H9 (cell line): Measurements from ENCODE around the gene FHIP1B. TPM values are rescaled to one million over a fixed set of nuclear protein-coding genes. Genes with fewer than 3 reads are reported as not detected.

ENCODE experiments used
- DNase-seq: peaks from one replicate; pipeline ENCODE4 v3.0.0-alpha.2; 2017
- H2AFZ ChIP-seq: one replicate; pipeline ENCODE4 v1.6.1; 2013; ENCODE audit warnings: mild to moderate bottlenecking, low read length, control low read depth, moderate library complexity
- H2AK5ac ChIP-seq: 2 replicates; pipeline ENCODE4 v1.6.1; 2013; ENCODE audit warnings: low read length, control low read depth, mixed read lengths; ENCODE audit not compliant: insufficient read length
- H2BK120ac ChIP-seq: one replicate; pipeline ENCODE4 v1.6.1; 2013; ENCODE audit warnings: low read depth, mild to moderate bottlenecking, low read length, control low read depth, inconsistent platforms; ENCODE audit not compliant: poor library complexity, severe bottlenecking
- H2BK12ac ChIP-seq: 2 replicates; pipeline ENCODE4 v1.6.1; 2013; ENCODE audit warnings: low read length, control low read depth, mixed read lengths, low read depth; ENCODE audit not compliant: insufficient read length
- H2BK15ac ChIP-seq: 2 replicates; pipeline ENCODE4 v1.6.1; 2013; ENCODE audit warnings: low read depth, low read length, control low read depth
- H2BK20ac ChIP-seq: one replicate; pipeline ENCODE4 v1.6.1; 2013; ENCODE audit warnings: low read depth, mild to moderate bottlenecking, low read length, control low read depth, inconsistent platforms; ENCODE audit not compliant: poor library complexity, severe bottlenecking
- H2BK5ac ChIP-seq: 2 replicates; pipeline ENCODE4 v1.6.1; 2013; ENCODE audit warnings: low read length, control low read depth, mixed read lengths; ENCODE audit not compliant: insufficient read length
- H3K14ac ChIP-seq: 2 replicates; pipeline ENCODE4 v1.6.1; 2013; ENCODE audit warnings: low read length, control low read depth; ENCODE audit not compliant: insufficient read depth
- H3K18ac ChIP-seq: 2 replicates; pipeline ENCODE4 v1.6.1; 2013; ENCODE audit warnings: low read depth, mild to moderate bottlenecking, mixed read lengths, low read length, control low read depth; ENCODE audit not compliant: insufficient read length
- H3K23ac ChIP-seq: 2 replicates; pipeline ENCODE4 v1.6.1; 2013; ENCODE audit warnings: low read length, control low read depth, mixed read lengths, low read depth; ENCODE audit not compliant: insufficient read length
- H3K23me2 ChIP-seq: 2 replicates; pipeline ENCODE4 v1.6.1; 2013; ENCODE audit warnings: low read depth, mild to moderate bottlenecking, mixed read lengths, low read length, control low read depth; ENCODE audit not compliant: insufficient read length, poor library complexity, severe bottlenecking
- H3K27ac ChIP-seq: 2 replicates; pipeline ENCODE4 v1.5.1; 2013; ENCODE audit warnings: low read length, control low read depth, mixed read lengths, low read depth; ENCODE audit not compliant: insufficient read length
- H3K27me3 ChIP-seq: 2 replicates; pipeline ENCODE4 v1.6.1; 2013; ENCODE audit warnings: low read length, control low read depth, inconsistent platforms; ENCODE audit not compliant: insufficient read depth
- H3K4ac ChIP-seq: 2 replicates; pipeline ENCODE4 v1.6.1; 2013; ENCODE audit warnings: low read depth, mild to moderate bottlenecking, control low read depth, inconsistent platforms, low read length, moderate library complexity
- H3K4me1 ChIP-seq: 2 replicates; pipeline ENCODE4 v1.6.1; 2013; ENCODE audit warnings: low read length, control low read depth, inconsistent platforms; ENCODE audit not compliant: insufficient read depth
- H3K4me2 ChIP-seq: 2 replicates; pipeline ENCODE4 v1.6.1; 2013; ENCODE audit warnings: low read length, control low read depth, mixed read lengths; ENCODE audit not compliant: insufficient read length, insufficient read depth
- H3K56ac ChIP-seq: 2 replicates; pipeline ENCODE4 v1.6.1; 2013; ENCODE audit warnings: low read depth, mild to moderate bottlenecking, mixed read lengths, low read length, control low read depth; ENCODE audit not compliant: insufficient read length
- H3K79me1 ChIP-seq: 2 replicates; pipeline ENCODE4 v1.6.1; 2013; ENCODE audit warnings: low read depth, mild to moderate bottlenecking, moderate library complexity, low read length, control low read depth, inconsistent platforms; ENCODE audit not compliant: insufficient read depth, poor library complexity, severe bottlenecking
- H3K79me2 ChIP-seq: 2 replicates; pipeline ENCODE4 v1.6.1; 2013; ENCODE audit warnings: low read length, control low read depth, inconsistent platforms; ENCODE audit not compliant: insufficient read depth
- H3K9ac ChIP-seq: 2 replicates; pipeline ENCODE4 v1.6.1; 2013; ENCODE audit warnings: low read length, control low read depth, mixed read lengths; ENCODE audit not compliant: insufficient read length; ENCODE audit errors: extremely low read depth
- H3K9me3 ChIP-seq: one replicate; pipeline ENCODE4 v1.6.1; 2013; ENCODE audit warnings: low read depth, low read length, inconsistent platforms; ENCODE audit not compliant: control insufficient read depth
- H3T11ph ChIP-seq: one replicate; pipeline ENCODE4 v1.6.1; 2013; ENCODE audit warnings: mild to moderate bottlenecking, low read length, control low read depth, inconsistent platforms
- H4K20me1 ChIP-seq: one replicate; pipeline ENCODE4 v1.6.1; 2013; ENCODE audit not compliant: control insufficient read depth, insufficient read length, insufficient read depth
- H4K5ac ChIP-seq: 2 replicates; pipeline ENCODE4 v1.6.1; 2013; ENCODE audit warnings: low read depth, mild to moderate bottlenecking, mixed read lengths, low read length, control low read depth; ENCODE audit not compliant: insufficient read length
- H4K8ac ChIP-seq: replicated peaks from 2 replicates; pipeline ENCODE4 v1.6.1; 2013; ENCODE audit warnings: low read length, control low read depth, mixed read lengths, low read depth; ENCODE audit not compliant: insufficient read length
- H4K91ac ChIP-seq: 2 replicates; pipeline ENCODE4 v1.6.1; 2013; ENCODE audit warnings: low read depth, mild to moderate bottlenecking, moderate library complexity, mixed read lengths, low read length, control low read depth; ENCODE audit not compliant: insufficient read length
- H3K27ac Mint-ChIP-seq, 3 experiments: 2 replicates in 2 of 3; 3 replicates in 1 of 3; pipeline ENCODE4 v1.8.0; 2020 to 2021; ENCODE audit warnings: mixed read lengths in 3 of 3, mild to moderate bottlenecking in 1 of 3, moderate library complexity in 1 of 3
- H3K27me3 Mint-ChIP-seq: 2 replicates; pipeline ENCODE4 v1.8.0; 2021; ENCODE audit warnings: low read depth, mild to moderate bottlenecking, moderate library complexity, mixed read lengths
- H3K36me3 Mint-ChIP-seq, 3 experiments: 2 replicates in 2 of 3; 3 replicates in 1 of 3; pipeline ENCODE4 v1.8.0; 2020 to 2021; ENCODE audit warnings: low read depth in 3 of 3, mixed read lengths in 3 of 3; ENCODE audit not compliant: insufficient read depth in 1 of 3
- H3K4me1 Mint-ChIP-seq, 2 experiments: 2 replicates each; pipeline ENCODE4 v1.8.0; 2020; ENCODE audit warnings: mixed read lengths in 2 of 2
- H3K4me3 Mint-ChIP-seq, 2 experiments: 2 replicates in 1 of 2; 3 replicates in 1 of 2; pipeline ENCODE4 v1.8.0; 2020 to 2021; ENCODE audit warnings: mild to moderate bottlenecking in 2 of 2, mixed read lengths in 2 of 2, moderate library complexity in 1 of 2
- H3K9me3 Mint-ChIP-seq, 2 experiments: 2 replicates in 1 of 2; 3 replicates in 1 of 2; pipeline ENCODE4 v1.8.0; 2020; ENCODE audit warnings: mild to moderate bottlenecking in 2 of 2, mixed read lengths in 2 of 2, moderate library complexity in 1 of 2
- CTCF ChIP-seq: fragments of 200-600 bp; sonication (generic); conservative IDR thresholded peaks from 3 replicates; pipeline ENCODE4 v1.8.0; 2021; ENCODE audit warnings: antibody characterized with exemption, mild to moderate bottlenecking
- WGBS: extraction: QIAGEN DNeasy Blood & Tissue Kit; methylation state at CpG from one replicate; pipeline ENCODE4 v1.1.7; 2013; ENCODE audit warnings: missing lambda C conversion rate, low lambda C conversion rate, mixed read lengths; ENCODE audit not compliant: insufficient read length; ENCODE audit errors: extremely low coverage; 5-methylcytosine and 5-hydroxymethylcytosine counted together
- total RNA-seq: library from RNA; stranded (reverse); gene quantifications from 2 replicates; pipeline ENCODE4 v1.2.1, GENCODE V29; 2021

Gene FHIP1B
- total RNA-seq, 1 experiment from 2014 or later, result 28.5 TPM

DNA sequence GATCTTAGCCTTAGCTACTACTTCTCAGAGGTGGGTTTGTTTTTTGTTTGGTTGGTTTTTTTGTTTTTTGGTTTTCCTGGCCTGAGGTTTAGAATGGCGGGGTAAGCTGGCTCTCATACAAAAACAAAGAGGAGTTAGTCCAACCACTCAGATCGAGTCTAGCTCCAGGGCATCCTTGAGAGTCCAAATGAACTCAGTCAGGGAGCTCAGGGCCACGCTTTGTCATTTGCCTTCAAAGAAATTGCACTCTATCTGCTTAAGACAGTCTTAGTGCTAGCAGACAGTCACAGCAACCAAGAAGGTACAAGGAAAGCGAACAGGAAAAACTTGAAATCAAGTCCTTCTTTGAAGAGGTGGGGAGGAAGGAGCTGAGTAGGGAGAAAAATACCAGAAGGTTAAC lies 17.9 kb downstream of the FHIP1B start:
- Histone ChIP-seq H2BK120ac (no peak overlapping the region), H2BK5ac (no peak overlapping the region), H3K27me3 (no peaks in the 10 kb centered on the region), H2BK12ac (no peak overlapping the region), H3K9me3 (no peaks in the 10 kb centered on the region), H3K9ac (no peak overlapping the region), H2BK15ac (no peak overlapping the region), H4K5ac (no peak overlapping the region), H3K23ac (no peak overlapping the region), H3K56ac (no peak overlapping the region), H3K4me1 (no peaks in the 10 kb centered on the region), H3K14ac (no peak overlapping the region), H4K20me1 (no peaks in the 10 kb centered on the region), H3T11ph (no peak overlapping the region), H3K4ac (no peak overlapping the region), H2BK20ac (no peak overlapping the region), H3K18ac (no peak overlapping the region), H3K27ac (no peak overlapping the region), H3K79me2 (no peaks in the 10 kb centered on the region), H2AK5ac (no peak overlapping the region), H3K79me1 (no peaks in the 10 kb centered on the region), H3K23me2 (no peaks in the 10 kb centered on the region), H2AFZ (no peak overlapping the region), H4K8ac (no peak overlapping the region), H3K4me2 (no peak overlapping the region), H4K91ac (no peak overlapping the region)
- no peak for TF ChIP-seq CTCF
- WGBS, result no CpG with 5 or more reads among the region's 4 CpGs
- Mint-ChIP-seq H3K9me3 (no peaks in the 10 kb centered on the region), H3K27ac (no peak overlapping the region), H3K4me1 (no peaks in the 10 kb centered on the region), H3K4me3 (no peak overlapping the region), H3K36me3 (peaks cover 14 to 52% (median 22%) of the 10 kb centered on the region in 3 experiments; a peak in 6 of 7 replicates), H3K27me3 (no peaks in the 10 kb centered on the region)
- no peak for DNase-seq
